ENCODE data around the gene BLOC1S1.
"Not testable (repeated sequence)": the region's sequence is repeated elsewhere in the genome, so short reads cannot be mapped to it uniquely, and the experiment has no call there.

The BLOC1S1 gene

GRCh38 chr12:55741931-55742680 lies 26.3 kb downstream of the BLOC1S1 start:
- in situ Hi-C loops (cut with HindIII; ENCODE audit: low pct_unique_long_range_greater_than_20kb, low sequenced_read_pairs) = no loop called here
- no peak for TF ChIP-seq JUND (IDR thresholded peaks at IDR 0.05; ENCODE audit: low read depth)
- no peak for DNase-seq (ENCODE audit: low read depth in 1 of 2, low spot score in 1 of 2)

GRCh38 chr12:55742719-55743405 lies 27.0 kb downstream of the BLOC1S1 start, which contains the start of gene GDF11:
GDF11 (plus strand) TSS chr12:55743122; CDS start chr12:55743317, 195 bp downstream.
- TF ChIP-seq JUND (IDR thresholded peaks at IDR 0.05; ENCODE audit: low read depth) = no peak
- in situ Hi-C loops (cut with HindIII; ENCODE audit: low pct_unique_long_range_greater_than_20kb, low sequenced_read_pairs) = no loop called here
- peak; percentile 89 to 96 for DNase-seq (ENCODE audit: low read depth in 1 of 2, low spot score in 1 of 2)

- no peak for TF ChIP-seq JUND (IDR thresholded peaks at IDR 0.05; ENCODE audit: low read depth)
- in situ Hi-C loops (cut with HindIII; ENCODE audit: low pct_unique_long_range_greater_than_20kb, low sequenced_read_pairs) = no loop called here
- peak; percentile 72 to 76 for DNase-seq (ENCODE audit: low read depth in 1 of 2, low spot score in 1 of 2)
Observed at GRCh38 chr12:55743406-55744339, 27.8 kb downstream of the BLOC1S1 start.

DNA sequence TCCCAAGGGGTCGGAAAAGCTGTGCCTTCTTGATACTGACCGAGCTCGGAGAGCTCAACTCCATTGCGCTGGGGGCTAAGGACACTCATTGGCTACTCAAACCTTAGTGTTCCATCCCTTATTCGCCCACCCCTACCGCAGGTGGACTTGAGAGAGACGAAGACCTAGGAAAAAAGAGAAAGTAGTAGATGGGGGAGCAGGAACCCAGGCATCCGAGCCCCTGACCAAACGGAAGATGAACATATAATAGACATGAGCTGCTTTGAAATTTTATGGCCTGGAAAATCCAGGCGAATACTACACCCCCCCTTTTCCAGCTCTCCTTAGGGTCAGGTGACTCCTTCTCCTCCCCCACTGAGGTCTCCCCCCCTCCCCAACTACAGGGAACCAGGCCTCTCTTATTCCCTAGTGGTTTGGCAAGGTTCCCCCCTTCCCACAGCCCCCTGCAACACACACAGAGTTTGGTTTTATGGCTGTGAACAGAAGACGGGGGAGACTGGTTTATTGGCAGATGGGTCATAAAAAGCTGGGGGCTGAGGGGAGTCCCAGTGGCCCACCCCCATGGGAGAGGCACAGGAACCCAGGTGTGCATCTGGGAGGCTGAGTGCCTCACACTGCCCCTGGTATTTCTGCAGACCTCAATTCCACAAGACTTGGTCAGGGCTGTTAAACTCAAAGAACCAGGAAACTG lies 28.6 kb downstream of the BLOC1S1 start:
- DNase-seq (ENCODE audit: low read depth in 1 of 2, low spot score in 1 of 2) = no peak
- no peak for TF ChIP-seq JUND (IDR thresholded peaks at IDR 0.05; ENCODE audit: low read depth)
- in situ Hi-C loops (cut with HindIII; ENCODE audit: low pct_unique_long_range_greater_than_20kb, low sequenced_read_pairs) = no loop called here

DNA sequence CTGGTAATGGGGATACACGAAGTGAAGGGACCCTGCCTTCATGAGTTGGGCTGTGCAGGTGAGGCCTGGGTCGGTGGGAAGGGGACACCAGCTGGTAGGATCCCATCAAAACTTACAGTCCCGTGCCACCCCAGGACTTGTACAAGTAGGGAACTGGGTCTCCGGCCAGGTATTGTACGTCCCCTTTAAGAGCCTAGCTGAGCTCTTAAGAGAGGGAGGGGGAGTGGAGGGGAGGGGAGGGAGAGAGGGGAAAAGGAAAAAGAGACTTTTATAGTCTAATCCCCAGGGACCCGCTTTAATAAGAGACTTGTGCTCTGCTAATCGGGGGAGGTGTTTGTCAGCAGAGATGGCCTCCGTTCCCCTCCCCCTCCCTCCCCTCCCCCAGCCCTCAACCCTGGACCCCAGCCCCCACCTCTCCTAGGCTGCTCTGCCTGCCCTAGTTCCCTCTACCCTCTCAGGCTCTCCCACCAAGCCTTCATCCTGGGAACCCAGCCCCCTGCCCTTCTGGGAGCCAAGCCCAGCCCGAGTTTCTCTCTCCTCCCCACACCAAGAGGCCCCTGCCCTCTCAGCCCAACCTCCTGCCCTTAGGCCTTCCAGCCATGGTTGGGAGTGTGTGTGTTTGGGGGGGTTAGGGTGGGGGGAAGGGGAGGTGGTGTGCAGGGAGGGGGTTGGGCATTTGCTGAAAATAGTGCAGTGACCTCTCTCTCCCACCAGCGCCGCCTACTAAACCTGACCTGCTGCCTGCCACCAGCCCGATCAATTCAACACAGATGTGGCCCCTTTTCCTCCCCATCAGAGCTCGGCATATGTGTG lies 29.7 kb downstream of the BLOC1S1 start:
- no peak for TF ChIP-seq JUND (IDR thresholded peaks at IDR 0.05; ENCODE audit: low read depth)
- in situ Hi-C loops (cut with HindIII; ENCODE audit: low pct_unique_long_range_greater_than_20kb, low sequenced_read_pairs) = no loop called here
- DNase-seq (ENCODE audit: low read depth in 1 of 2, low spot score in 1 of 2) = no peak

DNA sequence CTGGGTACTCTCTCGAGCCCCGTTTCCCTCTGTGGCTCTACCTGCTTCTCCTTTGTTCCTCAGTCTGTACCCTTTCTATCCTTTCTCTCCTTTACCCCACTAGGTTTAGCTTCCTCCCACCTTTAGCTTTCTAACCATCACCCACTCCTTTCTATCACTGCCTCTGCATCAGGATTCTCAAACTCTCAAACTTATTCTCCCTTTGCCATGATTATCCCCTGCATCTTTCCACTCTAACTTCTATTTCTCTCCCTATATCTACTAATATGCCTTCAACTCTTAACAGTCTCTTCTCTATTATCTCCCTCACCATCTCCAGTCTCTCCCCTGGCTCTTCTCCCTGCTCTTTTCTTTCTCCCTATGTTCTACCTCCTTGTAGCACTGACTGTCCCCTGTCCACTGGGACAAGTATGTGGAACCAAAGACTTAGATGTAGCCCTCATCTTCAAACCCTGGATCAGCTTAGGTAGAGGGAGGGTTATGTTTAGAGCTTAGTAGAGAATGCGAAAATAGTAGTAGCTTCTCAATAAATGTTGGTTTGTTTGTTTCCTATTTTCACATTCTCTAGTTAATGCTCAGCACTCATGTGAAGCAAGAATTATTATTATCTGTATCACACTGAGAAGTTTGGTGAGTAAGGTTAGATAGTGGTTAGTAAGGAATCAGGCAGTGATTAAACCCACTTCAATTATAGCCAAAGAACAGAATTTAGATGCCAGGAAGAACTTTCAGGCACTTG lies 30.5 kb downstream of the BLOC1S1 start:
- DNase-seq (ENCODE audit: low read depth in 1 of 2, low spot score in 1 of 2) = no peak
- in situ Hi-C loops (cut with HindIII; ENCODE audit: low pct_unique_long_range_greater_than_20kb, low sequenced_read_pairs) = no loop called here
- TF ChIP-seq JUND (IDR thresholded peaks at IDR 0.05; ENCODE audit: low read depth) = no peak

DNA sequence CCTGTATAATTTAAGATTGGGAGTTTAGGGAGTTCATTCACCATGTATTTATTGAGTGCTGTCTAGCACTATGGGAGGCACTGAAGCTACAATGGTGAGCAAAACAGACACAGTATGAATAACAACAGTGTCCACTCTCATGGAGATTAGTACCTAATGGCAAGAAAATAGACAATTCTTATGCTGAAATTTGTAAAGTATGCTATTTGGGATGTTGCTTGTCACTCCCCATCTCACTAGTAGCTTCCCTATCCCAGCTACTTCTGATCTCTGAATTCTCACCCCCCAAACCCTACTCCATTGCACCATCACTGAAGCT lies 31.0 kb downstream of the BLOC1S1 start:
- DNase-seq (ENCODE audit: low read depth in 1 of 2, low spot score in 1 of 2) = no peak
- in situ Hi-C loops (cut with HindIII; ENCODE audit: low pct_unique_long_range_greater_than_20kb, low sequenced_read_pairs) = no loop called here
- TF ChIP-seq JUND (IDR thresholded peaks at IDR 0.05; ENCODE audit: low read depth) = no peak

- no peak for TF ChIP-seq JUND (IDR thresholded peaks at IDR 0.05; ENCODE audit: low read depth)
- no peak for DNase-seq (ENCODE audit: low read depth in 1 of 2, low spot score in 1 of 2)
- in situ Hi-C loops (cut with HindIII; ENCODE audit: low pct_unique_long_range_greater_than_20kb, low sequenced_read_pairs) = no loop called here
Observed at GRCh38 chr12:55748230-55748993, 32.6 kb downstream of the BLOC1S1 start.

GRCh38 chr12:55755246-55755645 lies 39.4 kb downstream of the BLOC1S1 start:
- DNase-seq (ENCODE audit: low read depth in 1 of 2, low spot score in 1 of 2) = no peak
- no peak for TF ChIP-seq JUND (IDR thresholded peaks at IDR 0.05; ENCODE audit: low read depth)
- in situ Hi-C loops (cut with HindIII; ENCODE audit: low pct_unique_long_range_greater_than_20kb, low sequenced_read_pairs) = no loop called here

- in situ Hi-C loops (cut with HindIII; ENCODE audit: low pct_unique_long_range_greater_than_20kb, low sequenced_read_pairs) = no loop called here
- TF ChIP-seq JUND (IDR thresholded peaks at IDR 0.05; ENCODE audit: low read depth) = no peak
- no peak for DNase-seq (ENCODE audit: low read depth in 1 of 2, low spot score in 1 of 2)
Observed at GRCh38 chr12:55757701-55758100, 41.9 kb downstream of the BLOC1S1 start.

DNA sequence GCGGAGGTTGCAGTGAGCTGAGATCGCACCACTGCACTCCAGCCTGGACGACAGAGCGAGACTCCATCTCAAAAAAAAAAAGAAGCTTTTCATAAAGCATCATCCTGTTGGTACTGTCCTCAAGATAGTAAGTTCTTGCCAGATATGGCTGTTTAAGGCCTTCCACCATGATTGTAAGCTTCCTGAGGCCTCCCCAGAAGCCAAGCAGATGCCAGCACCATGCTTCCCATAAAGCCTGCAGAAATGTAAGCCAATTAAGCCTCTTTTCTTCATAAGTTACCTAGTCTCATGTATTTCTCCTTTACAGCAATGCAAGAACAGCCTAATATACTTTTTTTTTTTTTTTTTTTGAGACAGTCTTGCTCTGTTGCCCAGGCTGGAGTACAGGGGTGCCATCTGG lies 42.7 kb downstream of the BLOC1S1 start:
- DNase-seq (ENCODE audit: low read depth in 1 of 2, low spot score in 1 of 2); in situ Hi-C loops (cut with HindIII; ENCODE audit: low pct_unique_long_range_greater_than_20kb, low sequenced_read_pairs): not testable (repeated sequence)

Data from T47D (cell line).